GM04504 (cell line): Measurements from ENCODE around the gene MZT2A.
"Not testable (repeated sequence)": the region's sequence is repeated elsewhere in the genome, so short reads cannot be mapped to it uniquely, and the experiment has no call there.

Source experiments
- DNase-seq: peaks from one replicate; pipeline ENCODE4 v3.0.0-alpha.2; 2012; ENCODE audit warnings: low read depth

MZT2A gene

DNA sequence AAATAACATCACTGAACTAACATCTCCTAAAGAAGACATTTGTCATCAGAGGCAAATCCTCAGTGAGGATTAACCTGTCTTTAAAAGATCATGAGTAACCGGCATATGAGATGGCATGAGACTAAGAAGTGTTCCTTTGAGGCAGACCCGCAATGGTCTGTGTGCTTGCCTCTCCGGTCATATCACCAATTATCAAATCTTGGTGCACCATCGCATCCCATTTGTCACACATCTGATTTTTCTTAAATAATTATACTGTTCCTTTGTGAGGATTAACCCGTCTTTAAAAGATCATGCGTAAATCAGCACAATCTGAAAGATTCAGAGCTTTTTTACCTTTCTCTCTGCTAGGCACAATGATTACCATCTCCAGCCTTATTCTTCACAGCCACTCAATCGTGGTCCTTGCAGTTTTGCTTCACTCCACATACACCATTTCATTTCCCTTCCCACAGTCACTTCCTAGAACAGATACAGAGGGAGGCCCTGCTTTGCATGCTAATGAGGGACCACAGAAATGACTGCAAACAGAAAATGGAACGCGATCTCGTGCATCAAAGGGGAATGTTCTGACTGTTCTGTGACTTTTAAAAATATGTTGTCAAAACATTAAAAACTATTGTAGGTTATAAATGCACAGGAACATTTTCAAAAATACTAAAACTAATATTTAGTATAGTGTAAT lies 40.8 kb downstream of the MZT2A start:
- DNase-seq = not testable (repeated sequence)

DNA sequence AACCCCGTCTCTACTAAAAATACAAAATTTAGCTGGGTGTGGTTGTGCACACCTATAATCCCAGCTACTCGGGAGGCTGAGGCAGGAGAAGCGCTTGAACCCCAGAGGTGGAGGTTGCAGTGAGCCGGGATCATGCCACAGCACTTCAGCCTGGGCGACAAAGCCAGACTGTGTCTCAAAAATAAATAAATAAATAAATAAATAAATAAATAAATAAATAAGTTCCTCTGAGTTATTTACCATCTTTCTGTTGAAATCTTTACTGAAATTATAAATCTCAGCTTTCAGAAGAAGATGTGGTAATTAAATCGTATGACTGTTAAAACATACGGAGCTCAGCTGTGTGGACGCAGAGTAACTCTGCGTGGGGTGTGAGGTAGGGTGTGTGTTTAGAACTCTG lies 44.2 kb downstream of the MZT2A start:
- DNase-seq = not testable (repeated sequence)

DNA sequence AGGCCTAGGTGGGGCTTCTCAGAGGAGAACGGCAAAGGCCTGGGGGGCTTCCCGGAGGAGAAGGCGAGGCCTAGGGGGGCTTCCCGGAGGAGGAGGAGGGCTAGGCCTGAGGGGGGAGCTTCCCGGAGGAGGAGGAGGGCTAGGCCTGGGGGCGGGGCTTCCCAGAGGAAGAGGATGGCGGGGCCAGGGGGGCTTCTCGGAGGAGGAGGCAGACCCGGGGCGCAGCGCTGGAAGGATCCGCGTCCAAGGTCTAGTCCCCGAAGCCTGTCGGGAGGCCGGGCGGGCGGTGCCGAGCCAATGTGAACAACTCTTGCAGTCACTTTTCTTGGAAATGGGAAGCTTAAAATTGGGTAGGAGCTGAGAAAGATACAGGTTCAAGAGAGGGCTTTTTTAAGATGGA lies 46.3 kb downstream of the MZT2A start:
- DNase-seq = no peak

DNA sequence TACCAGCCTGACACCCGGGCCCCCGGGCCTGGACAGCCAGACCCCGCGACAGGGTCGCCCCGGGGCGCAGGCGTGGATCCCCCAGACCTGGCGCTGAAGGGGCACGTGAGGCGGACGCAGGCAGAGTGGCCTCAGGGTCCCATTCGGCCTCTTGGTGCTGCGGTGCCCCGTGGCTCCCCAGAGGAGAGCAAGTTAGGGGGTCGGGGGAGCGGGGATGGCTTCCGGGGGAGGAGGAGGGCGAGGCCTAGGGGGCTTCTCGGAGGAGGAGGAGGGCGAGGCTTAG lies 46.7 kb downstream of the MZT2A start:
- DNase-seq = not testable (repeated sequence)

DNA sequence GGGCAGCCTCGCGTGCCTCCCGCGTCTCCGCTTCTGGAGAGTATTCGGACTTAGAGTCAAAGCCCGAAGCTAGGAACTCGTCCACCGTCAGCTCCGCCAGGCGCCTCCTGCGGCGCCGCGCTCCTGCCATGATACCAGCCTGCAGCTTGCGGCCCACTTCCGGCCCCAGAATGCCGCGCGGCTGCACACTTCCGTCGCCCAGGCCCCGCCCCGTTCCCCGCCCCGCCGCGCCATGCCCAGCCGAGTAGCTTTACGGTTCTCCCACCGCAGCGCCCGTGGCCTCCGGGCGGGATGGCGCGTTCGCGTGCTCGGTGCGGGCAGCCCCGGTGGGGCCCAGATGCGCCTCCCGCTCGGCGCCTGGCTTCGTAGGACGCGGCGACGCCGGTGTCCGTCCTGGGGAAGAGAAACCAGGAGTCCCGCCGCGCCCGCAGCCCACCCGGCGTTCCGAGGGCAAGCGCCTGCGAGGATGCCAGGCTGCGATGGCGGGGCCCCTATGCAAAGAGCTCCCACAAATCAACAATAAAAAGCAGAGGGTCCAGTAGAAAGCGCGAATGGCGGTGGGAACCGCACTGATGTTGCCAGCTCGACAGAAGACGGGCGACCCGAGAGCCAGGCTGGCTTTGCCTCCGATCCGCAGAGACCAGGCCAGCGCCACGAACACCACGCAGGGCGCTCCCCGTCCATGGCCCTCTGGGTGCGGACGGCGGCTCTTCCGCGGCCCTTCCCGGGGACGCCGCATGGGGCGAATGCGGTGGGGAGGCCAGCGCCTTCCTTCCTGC lies 47.3 kb downstream of the MZT2A start:
- not testable (repeated sequence) for DNase-seq

DNA sequence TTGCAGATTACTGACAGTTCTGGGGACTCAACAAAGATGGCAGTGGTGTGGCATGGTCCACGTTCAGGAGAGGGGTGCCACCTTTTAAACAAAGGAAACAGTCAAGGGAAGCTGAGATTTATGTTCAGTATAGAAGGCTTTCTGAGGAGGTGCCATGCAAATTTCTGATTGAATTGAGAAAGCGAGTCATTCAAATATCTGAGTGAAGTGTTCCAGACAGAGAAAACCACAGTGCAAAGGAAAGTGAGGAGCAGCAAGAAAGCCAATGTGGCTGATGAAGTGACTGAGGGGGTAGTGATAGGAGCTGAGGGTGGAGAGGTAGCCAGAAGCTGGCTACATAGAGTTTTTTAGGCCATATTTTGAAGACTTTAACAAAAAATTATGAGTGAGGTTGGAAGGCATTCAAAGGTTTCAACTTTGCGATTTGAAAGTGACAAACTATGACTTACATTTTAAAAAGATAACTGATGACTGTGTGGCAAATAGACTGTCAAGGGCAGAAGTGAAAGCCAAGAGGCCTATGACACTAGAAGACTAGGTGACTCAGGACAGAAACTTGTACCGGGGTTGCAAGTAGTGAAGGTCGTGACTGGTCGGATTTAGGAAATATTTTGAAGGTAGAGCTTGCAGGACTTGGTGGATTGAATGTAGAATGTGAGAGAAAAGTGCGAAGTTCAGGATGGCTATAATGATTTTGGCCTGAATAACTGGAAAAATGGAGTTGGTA lies 51.3 kb downstream of the MZT2A start:
- not testable (repeated sequence) for DNase-seq
